ENCODE measurements around the gene ARID2. TPM values are rescaled to one million over a fixed set of nuclear protein-coding genes. Genes with fewer than 3 reads are reported as not detected.

Gene ARID2
- total RNA-seq, 1 donor from 2014 or later, result 41.9 TPM

GRCh38 chr12:45850302-45850701 lies 120.8 kb downstream of the ARID2 start:
- no peak for DNase-seq (ENCODE audit: low spot score)

GRCh38 chr12:45852508-45852907 lies 123.0 kb downstream of the ARID2 start:
- no peak for DNase-seq (ENCODE audit: low spot score)

GRCh38 chr12:45853550-45853949 lies 124.0 kb downstream of the ARID2 start:
- DNase-seq (ENCODE audit: low spot score), result no peak

- peak; percentile 61 for DNase-seq (ENCODE audit: low spot score)
These were observed 133.8 kb downstream of the ARID2 start for GRCh38 chr12:45863332-45863731.

- no peak for DNase-seq (ENCODE audit: low spot score)
These were observed 136.8 kb downstream of the ARID2 start for GRCh38 chr12:45866299-45866698.

GRCh38 chr12:45872446-45872845 lies 142.9 kb downstream of the ARID2 start:
- DNase-seq (ENCODE audit: low spot score), result no peak

GRCh38 chr12:45877069-45877468 lies 147.6 kb downstream of the ARID2 start:
- no peak for DNase-seq (ENCODE audit: low spot score)

- DNase-seq (ENCODE audit: low spot score), result no peak
These were observed 149.2 kb downstream of the ARID2 start for GRCh38 chr12:45878630-45879255.

GRCh38 chr12:45879363-45879895 lies 149.9 kb downstream of the ARID2 start:
- no peak for DNase-seq (ENCODE audit: low spot score)

GRCh38 chr12:45880533-45880932 lies 151.0 kb downstream of the ARID2 start:
- no peak for DNase-seq (ENCODE audit: low spot score)

GRCh38 chr12:45883187-45883586 lies 153.7 kb downstream of the ARID2 start:
- DNase-seq (ENCODE audit: low spot score), result no peak

GRCh38 chr12:45886685-45887084 lies 157.2 kb downstream of the ARID2 start:
- DNase-seq (ENCODE audit: low spot score), result no peak

- no peak for DNase-seq (ENCODE audit: low spot score)
These were observed 158.0 kb downstream of the ARID2 start for GRCh38 chr12:45887544-45887943.

GRCh38 chr12:45890276-45890675 lies 160.8 kb downstream of the ARID2 start:
- DNase-seq (ENCODE audit: low spot score), result no peak

- no peak for DNase-seq (ENCODE audit: low spot score)
These were observed 163.7 kb downstream of the ARID2 start for GRCh38 chr12:45893240-45893639.

GRCh38 chr12:45895961-45896360 lies 166.5 kb downstream of the ARID2 start:
- no peak for DNase-seq (ENCODE audit: low spot score)

- DNase-seq (ENCODE audit: low spot score), result no peak
These were observed 168.6 kb downstream of the ARID2 start for GRCh38 chr12:45898094-45898493.

- no peak for DNase-seq (ENCODE audit: low spot score)
These were observed 178.4 kb downstream of the ARID2 start for GRCh38 chr12:45907955-45908354.

GRCh38 chr12:45909041-45909713 lies 179.7 kb downstream of the ARID2 start:
- DNase-seq (ENCODE audit: low spot score), result no peak

GRCh38 chr12:45912774-45913173 lies 183.3 kb downstream of the ARID2 start:
- no peak for DNase-seq (ENCODE audit: low spot score)

- DNase-seq (ENCODE audit: low spot score), result no peak
These were observed 184.1 kb downstream of the ARID2 start for GRCh38 chr12:45913631-45914030.

- DNase-seq (ENCODE audit: low spot score), result peak; percentile 14
These were observed 184.6 kb downstream of the ARID2 start for GRCh38 chr12:45914090-45914489.

- no peak for DNase-seq (ENCODE audit: low spot score)
These were observed 185.9 kb downstream of the ARID2 start for GRCh38 chr12:45915405-45915804.
